Measurements from ENCODE around the gene ALG10B. TPM values are rescaled to one million over a fixed set of nuclear protein-coding genes. Genes with fewer than 3 reads are reported as not detected.

The ALG10B gene
- total and polyA plus RNA-seq, 5 donors: 1.4 to 7.6 (median 7.1) TPM

- no peaks in the 10 kb centered on the region for H3K9me3 ChIP-seq (ENCODE audit: control insufficient read depth, low read length)
- H3K4me1 ChIP-seq (ENCODE audit: control insufficient read depth, insufficient read depth, low read length): no peaks in the 10 kb centered on the region
- no peak overlapping the region for H3K27ac ChIP-seq (ENCODE audit: low read length)
- DNase-seq (no peak), ATAC-seq (no peak)
- H3K27me3 ChIP-seq (ENCODE audit: control insufficient read depth, insufficient read depth): no peaks in the 10 kb centered on the region
- H3K4me3 ChIP-seq (ENCODE audit: low read length): no peak overlapping the region
- intact Hi-C loops (cut with DNase I): no loop called here
Observed at GRCh38 chr12:38374751-38375150, 58.2 kb downstream of the ALG10B start.

All from right cardiac atrium (tissue), 5 donors.